GM19025 (cell line): ENCODE measurements around the gene OR51F1.
"Not testable (repeated sequence)": the region's sequence is repeated elsewhere in the genome, so short reads cannot be mapped to it uniquely, and the experiment has no call there.

Experiments
- ATAC-seq: cut with Tn5 transposase; IDR thresholded peaks from one replicate; pipeline ENCODE4 v1.9.1; 2021; ENCODE audit warnings: mild to moderate bottlenecking, low read depth, moderate library complexity; ENCODE audit not compliant: unreplicated experiment

Gene OR51F1

DNA sequence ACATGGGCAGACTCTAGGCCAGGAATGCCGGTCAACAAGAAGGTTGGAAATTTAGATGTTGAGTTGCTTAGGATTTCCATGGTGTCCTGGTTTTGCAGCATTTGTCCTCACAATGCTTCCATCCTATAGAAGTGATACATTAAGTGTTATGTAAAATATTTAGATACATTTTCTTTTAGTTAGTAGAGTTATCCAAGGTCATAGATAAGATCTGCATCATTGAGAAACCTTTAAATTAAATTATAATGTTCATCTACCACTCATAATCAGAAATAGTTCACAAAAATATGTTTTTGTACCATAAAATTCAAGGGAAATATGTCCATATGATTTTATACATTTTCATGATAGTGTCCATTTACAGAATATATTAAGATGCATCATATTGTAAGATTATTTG, at the start of gene OR51F1:
TSS of gene OR51F1 (minus strand) at position 101 of the 400 bp plus-strand sequence. CDS start at position 101, 0 bp downstream.
- ATAC-seq: no peak

DNA sequence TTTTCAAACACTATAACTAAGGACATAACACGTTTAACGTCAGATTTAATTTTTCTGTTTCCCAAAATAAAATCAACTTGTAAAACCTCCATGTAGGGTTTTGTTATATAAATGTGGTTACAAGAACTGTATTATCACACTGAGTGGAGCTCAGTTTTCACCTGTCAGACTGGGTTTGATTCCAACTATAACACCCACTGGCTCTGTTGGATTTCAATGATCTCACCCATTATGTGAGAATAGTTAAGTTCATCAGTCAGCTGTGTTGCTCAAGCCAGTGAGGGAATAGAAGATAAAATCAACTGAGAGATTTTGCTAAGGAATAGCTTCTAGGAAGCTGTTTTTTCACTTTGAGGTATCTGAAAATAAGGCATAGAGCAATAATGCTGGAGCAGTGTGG, 39.5 kb upstream of the OR51F1 start:
- ATAC-seq: no peak

GRCh38 chr11:4808476-4808875, 38.7 kb upstream of the OR51F1 start:
- no peak for ATAC-seq

DNA sequence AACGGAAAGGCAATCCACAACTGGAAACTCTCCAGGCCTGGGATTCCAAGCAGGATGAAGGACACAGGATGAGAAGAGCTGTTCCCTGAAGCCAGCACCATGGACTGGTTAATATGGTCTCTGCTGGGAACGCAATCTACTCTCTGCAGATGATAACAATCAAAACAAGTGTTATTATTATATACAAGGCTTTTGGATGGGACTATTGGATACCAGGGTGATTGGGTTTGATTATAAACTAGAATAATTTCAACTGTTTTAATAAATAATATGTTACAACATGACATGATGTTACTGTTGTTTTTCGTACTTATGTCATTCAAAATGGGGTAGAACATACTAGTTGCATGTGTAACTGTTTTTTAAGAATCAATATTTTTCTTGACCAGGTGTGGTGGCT, 34.5 kb upstream of the OR51F1 start, which contains the start of gene OR52R1:
TSS of gene OR52R1 (minus strand) at position 101 of the 400 bp plus-strand sequence. CDS start at position 101, 0 bp downstream.
- ATAC-seq: no peak

DNA sequence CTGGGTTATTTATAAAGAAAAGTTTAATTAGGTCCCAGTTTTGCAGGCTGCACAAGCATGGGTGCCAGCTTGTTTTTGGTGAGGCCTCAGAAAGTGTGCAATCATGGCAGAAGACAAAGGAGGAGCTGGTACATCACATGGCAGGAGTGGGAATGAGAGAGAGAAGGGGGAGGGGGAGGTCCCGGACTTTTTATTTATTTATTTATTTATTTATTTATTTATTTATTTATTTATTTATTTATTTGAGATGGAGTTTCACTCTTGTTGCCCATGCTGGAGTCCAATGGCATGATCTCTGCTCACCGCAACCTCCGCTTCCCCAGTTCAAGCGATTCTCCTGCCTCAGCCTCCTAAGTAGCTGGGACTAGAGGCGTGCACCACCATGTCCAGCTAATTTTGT, 31.6 kb upstream of the OR51F1 start:
- not testable (repeated sequence) for ATAC-seq

GRCh38 chr11:4798427-4799183, 28.9 kb upstream of the OR51F1 start:
- no peak for ATAC-seq

GRCh38 chr11:4797206-4797605, 27.5 kb upstream of the OR51F1 start:
- ATAC-seq: no peak

GRCh38 chr11:4782454-4782853, 12.7 kb upstream of the OR51F1 start:
- no peak for ATAC-seq

DNA sequence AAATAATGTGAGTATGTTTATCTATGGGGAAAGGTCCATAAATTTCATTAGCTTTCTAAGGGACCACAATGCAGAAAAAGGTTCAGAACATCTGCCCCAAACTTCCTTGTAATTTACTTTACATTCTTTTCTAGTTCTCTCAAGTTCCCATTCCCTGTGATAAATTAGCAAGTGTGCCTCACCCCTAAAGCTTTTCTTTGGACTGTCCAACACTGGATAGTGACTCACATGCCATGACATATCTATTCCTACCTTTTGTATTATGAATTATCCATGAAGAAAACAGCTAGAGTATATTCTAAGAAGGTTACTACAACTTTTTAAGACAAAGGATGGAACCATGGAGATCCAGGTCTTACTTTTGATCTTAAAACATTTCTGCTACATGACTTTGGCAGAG, 1.6 kb downstream of the OR51F1 start:
- ATAC-seq: no peak

DNA sequence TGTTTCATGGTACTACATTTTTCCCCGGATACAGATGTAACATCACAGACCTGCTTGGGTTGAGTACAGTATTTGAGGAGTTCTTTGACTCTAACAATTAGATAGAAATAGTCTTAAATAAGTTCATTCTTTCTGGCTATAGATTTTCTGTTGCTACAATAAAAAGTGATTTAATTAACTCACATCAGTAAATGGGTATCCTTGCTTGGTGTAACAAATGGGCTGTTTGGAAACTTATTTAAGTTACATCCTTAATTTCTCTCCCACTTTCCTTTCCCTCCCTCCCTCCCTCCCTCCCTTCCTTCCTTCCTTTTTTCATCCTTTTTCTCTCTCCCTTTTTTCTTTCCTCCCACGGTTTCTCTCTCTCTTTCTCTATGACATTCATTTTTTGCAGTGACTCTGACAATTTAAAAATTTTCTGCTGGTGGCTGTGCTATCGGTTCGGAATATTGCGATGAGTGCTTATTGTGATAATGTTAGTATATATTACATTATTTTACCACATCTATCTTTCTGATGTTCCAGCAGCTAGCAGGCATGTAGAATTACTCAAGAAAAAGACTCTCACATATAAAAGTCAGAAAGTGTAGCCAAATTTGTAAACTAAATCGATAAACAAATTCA, 3.2 kb downstream of the OR51F1 start:
- ATAC-seq: no peak

DNA sequence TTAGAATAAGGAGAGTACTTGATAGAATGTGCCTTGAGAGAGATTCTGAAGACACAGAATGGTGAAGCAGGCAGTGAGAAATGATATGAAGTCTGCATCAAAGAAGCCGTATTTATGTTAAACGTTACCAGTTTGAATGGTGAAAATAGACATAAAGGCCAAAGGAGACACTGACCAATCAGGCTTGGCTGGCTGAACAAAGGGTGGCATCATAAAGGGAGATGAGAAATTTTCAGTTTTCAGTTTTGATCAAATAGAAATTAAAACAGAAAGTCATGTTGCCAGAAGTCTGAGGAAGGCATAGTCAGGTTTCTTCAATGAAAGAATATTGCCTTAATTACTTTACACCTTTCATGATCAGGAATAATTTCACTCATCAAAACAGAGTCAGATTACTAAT, 6.6 kb downstream of the OR51F1 start:
- ATAC-seq: peak; percentile 70

- no peak for ATAC-seq
Observed at GRCh38 chr11:4751201-4751600, 18.5 kb downstream of the OR51F1 start.

DNA sequence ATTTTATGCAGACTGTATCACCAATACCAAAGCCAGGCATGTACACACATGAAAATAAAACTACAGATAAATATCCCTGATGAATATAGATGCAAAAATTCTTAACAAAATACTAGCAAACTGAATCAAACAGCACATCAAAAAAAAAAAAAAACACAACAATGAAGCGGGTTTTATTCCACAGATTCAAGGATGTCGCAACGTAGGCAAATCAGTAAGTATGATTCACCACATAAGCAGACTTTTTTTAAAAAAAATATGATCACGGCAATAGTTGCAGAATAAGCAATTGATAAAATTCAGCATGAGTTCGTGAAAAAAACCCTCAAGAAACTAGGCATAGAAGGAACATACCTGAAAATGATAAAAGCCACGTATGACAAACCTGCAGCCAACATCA, 21.3 kb downstream of the OR51F1 start:
- ATAC-seq: no peak

- no peak for ATAC-seq
Observed at GRCh38 chr11:4740735-4741134, 29.0 kb downstream of the OR51F1 start.

GRCh38 chr11:4727171-4727570, 42.6 kb downstream of the OR51F1 start:
- no peak for ATAC-seq

DNA sequence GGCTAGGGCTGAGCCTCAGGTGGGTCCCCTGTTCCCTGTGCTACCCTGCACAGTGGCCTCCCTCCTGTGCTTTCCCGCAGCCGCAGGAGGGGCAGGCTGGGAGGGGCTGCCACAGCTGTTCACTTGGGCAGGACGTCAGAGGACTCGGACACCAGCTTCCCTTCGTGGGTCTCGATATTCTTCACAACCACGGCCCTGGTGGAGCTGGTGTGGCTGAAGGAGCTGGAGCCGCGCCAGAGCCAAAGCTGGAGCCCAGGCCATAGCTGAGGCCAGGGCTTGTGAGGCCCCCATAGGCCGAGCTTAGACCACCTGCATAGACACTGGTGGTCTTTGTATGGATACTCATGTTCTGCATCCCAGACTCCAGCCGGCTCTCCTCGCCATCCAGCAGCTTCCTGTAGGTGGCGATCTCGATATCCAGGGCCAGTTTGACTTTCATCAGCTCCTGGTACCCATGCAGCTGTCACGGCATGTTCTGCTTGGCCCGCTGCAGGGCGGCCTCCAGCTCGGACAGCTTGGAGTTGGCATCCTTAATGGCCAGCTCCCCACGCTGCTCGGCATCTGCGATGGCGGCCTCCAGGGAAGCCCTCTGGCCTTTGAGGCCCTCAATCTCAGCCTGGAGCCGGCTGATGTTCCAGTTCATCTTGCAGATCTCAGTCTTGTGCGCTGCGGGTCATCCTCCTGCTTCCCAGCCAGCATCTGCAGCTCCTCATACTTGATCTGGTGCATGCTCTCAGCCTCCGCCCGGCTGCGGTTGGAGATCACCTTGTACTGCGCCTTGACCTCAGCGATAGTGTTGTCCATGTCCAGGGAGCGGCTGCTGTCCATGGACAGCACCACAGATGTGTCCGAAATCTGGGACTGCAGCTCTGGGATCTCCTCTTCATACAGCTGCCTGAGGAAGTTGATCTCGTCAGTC, 46.9 kb downstream of the OR51F1 start:
- ATAC-seq: not testable (repeated sequence)
